ENCODE results near the gene FSIP1. TPM values are rescaled to one million over a fixed set of nuclear protein-coding genes. Genes with fewer than 3 reads are reported as not detected.

The FSIP1 gene
- total and polyA plus RNA-seq, 9 of the 15 experiments (the other 6 are each of a cell fraction or from before 2014, with no cell fraction given), result 0.07 to 0.51 (median 0.29) TPM

DNA sequence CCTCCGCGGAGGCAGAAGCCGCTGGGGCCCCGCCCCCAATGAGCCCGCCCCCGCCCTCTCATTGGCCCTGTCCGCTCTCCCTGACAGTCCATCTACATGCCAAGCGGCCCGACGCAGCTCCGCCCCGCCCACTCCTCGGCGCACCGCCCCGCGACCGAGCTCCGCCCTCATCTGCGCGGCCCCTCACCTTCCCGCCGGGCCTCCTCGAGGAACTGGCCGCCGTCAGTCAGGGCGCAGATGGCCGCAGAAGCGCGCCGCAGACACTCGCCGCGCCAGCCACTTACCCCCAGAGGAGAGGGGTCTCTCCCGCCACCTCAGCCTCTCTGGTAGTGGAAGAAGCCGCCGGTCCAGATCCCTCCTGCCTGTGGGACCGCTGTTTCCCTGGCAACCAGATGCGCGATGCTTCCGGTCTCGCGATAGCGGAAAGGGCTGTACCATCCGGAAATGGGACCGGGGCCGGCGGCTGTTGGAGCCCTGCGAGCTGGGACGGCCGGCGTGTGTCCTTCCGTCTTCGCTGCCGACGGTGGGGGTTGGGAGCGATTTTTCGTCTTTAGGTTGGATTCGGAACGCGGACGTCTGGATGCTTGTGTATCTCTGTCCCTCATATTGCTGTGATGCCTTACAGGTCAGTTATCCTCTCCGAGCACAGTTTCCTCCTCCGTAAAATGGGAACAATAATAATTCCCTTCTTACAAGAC is at the start of gene FSIP1 (continued):
- TF ChIP-seq, protein P1, sequence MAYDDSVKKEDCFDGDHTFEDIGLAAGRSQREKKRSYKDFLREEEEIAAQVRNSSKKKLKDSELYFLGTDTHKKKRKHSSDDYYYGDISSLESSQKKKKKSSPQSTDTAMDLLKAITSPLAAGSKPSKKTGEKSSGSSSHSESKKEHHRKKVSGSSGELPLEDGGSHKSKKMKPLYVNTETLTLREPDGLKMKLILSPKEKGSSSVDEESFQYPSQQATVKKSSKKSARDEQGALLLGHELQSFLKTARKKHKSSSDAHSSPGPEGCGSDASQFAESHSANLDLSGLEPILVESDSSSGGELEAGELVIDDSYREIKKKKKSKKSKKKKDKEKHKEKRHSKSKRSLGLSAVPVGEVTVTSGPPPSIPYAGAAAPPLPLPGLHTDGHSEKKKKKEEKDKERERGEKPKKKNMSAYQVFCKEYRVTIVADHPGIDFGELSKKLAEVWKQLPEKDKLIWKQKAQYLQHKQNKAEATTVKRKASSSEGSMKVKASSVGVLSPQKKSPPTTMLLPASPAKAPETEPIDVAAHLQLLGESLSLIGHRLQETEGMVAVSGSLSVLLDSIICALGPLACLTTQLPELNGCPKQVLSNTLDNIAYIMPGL (CRISPR knock-in tag; IDR thresholded peaks at IDR 0.05), result no peak
- no peak for TF ChIP-seq NCOA4 (IDR thresholded peaks at IDR 0.05; ENCODE audit: partially characterized antibody)
- TF ChIP-seq, protein P2, sequence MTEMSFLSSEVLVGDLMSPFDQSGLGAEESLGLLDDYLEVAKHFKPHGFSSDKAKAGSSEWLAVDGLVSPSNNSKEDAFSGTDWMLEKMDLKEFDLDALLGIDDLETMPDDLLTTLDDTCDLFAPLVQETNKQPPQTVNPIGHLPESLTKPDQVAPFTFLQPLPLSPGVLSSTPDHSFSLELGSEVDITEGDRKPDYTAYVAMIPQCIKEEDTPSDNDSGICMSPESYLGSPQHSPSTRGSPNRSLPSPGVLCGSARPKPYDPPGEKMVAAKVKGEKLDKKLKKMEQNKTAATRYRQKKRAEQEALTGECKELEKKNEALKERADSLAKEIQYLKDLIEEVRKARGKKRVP (CRISPR knock-in tag; IDR thresholded peaks at IDR 0.05), result no peak
- no peak for TF ChIP-seq MYNN (IDR thresholded peaks at IDR 0.05)
- TF ChIP-seq MYNN (CRISPR knock-in tag; IDR thresholded peaks at IDR 0.05), result no peak
- peak; percentile 84 for TF ChIP-seq RBFOX2 (IDR thresholded peaks at IDR 0.05; ENCODE audit: low read depth, low read length)
- TF ChIP-seq, protein P3, sequence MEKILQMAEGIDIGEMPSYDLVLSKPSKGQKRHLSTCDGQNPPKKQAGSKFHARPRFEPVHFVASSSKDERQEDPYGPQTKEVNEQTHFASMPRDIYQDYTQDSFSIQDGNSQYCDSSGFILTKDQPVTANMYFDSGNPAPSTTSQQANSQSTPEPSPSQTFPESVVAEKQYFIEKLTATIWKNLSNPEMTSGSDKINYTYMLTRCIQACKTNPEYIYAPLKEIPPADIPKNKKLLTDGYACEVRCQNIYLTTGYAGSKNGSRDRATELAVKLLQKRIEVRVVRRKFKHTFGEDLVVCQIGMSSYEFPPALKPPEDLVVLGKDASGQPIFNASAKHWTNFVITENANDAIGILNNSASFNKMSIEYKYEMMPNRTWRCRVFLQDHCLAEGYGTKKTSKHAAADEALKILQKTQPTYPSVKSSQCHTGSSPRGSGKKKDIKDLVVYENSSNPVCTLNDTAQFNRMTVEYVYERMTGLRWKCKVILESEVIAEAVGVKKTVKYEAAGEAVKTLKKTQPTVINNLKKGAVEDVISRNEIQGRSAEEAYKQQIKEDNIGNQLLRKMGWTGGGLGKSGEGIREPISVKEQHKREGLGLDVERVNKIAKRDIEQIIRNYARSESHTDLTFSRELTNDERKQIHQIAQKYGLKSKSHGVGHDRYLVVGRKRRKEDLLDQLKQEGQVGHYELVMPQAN (IDR thresholded peaks at IDR 0.05; ENCODE audit: borderline replicate concordance), result peak; percentile 74
- TF ChIP-seq TCF7L2 (IDR thresholded peaks at IDR 0.05; ENCODE audit: low read depth, low read length), result peak; percentile 92
- TF ChIP-seq XRCC5 (IDR thresholded peaks at IDR 0.05; ENCODE audit: low read depth, low read length), result peak; percentile 18; the same call in 1 of the 2 replicates
- TF ChIP-seq PRPF4 (IDR thresholded peaks at IDR 0.05; ENCODE audit: insufficient read depth, low read depth, low read length, poor library complexity, severe bottlenecking), result no peak
- TF ChIP-seq ZNF324 (CRISPR knock-in tag; IDR thresholded peaks at IDR 0.05), result no peak
- no peak for TF ChIP-seq ZC3H8 (IDR thresholded peaks at IDR 0.05)
- no peak for TF ChIP-seq ZKSCAN1 (IDR thresholded peaks at IDR 0.05; ENCODE audit: low read depth, low read length)
- no peak for TF ChIP-seq OTX1 (CRISPR knock-in tag; IDR thresholded peaks at IDR 0.05)
- 0 out of 2 replicates have a peak, but pooled peaks have one; percentile 29 for TF ChIP-seq SMARCA5 (IDR thresholded peaks at IDR 0.05)
- TF ChIP-seq, protein P4, sequence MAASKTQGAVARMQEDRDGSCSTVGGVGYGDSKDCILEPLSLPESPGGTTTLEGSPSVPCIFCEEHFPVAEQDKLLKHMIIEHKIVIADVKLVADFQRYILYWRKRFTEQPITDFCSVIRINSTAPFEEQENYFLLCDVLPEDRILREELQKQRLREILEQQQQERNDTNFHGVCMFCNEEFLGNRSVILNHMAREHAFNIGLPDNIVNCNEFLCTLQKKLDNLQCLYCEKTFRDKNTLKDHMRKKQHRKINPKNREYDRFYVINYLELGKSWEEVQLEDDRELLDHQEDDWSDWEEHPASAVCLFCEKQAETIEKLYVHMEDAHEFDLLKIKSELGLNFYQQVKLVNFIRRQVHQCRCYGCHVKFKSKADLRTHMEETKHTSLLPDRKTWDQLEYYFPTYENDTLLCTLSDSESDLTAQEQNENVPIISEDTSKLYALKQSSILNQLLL (CRISPR knock-in tag; IDR thresholded peaks at IDR 0.05; ENCODE audit: borderline replicate concordance), result no peak
- 0 out of 4 replicates have a peak, but pooled peaks of 1 of the 2 experiments have one; percentile 7 for TF ChIP-seq ETV6 (IDR thresholded peaks at IDR 0.05; ENCODE audit: borderline replicate concordance in 1 of 2, low read depth in 2 of 2, low read length in 1 of 2)
- no peak for TF ChIP-seq ETV6 (CRISPR knock-in tag; IDR thresholded peaks at IDR 0.05; ENCODE audit: borderline replicate concordance)
- TF ChIP-seq, protein P5, sequence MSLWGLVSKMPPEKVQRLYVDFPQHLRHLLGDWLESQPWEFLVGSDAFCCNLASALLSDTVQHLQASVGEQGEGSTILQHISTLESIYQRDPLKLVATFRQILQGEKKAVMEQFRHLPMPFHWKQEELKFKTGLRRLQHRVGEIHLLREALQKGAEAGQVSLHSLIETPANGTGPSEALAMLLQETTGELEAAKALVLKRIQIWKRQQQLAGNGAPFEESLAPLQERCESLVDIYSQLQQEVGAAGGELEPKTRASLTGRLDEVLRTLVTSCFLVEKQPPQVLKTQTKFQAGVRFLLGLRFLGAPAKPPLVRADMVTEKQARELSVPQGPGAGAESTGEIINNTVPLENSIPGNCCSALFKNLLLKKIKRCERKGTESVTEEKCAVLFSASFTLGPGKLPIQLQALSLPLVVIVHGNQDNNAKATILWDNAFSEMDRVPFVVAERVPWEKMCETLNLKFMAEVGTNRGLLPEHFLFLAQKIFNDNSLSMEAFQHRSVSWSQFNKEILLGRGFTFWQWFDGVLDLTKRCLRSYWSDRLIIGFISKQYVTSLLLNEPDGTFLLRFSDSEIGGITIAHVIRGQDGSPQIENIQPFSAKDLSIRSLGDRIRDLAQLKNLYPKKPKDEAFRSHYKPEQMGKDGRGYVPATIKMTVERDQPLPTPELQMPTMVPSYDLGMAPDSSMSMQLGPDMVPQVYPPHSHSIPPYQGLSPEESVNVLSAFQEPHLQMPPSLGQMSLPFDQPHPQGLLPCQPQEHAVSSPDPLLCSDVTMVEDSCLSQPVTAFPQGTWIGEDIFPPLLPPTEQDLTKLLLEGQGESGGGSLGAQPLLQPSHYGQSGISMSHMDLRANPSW (CRISPR knock-in tag; IDR thresholded peaks at IDR 0.05), result 0 out of 2 replicates have a peak, but pooled peaks have one; percentile 65
- TF ChIP-seq RBM14 (IDR thresholded peaks at IDR 0.05; ENCODE audit: borderline replicate concordance, insufficient read depth, low read depth, low read length), result no peak

Measured in K562 (cell line).